Measurements from ENCODE around the gene IL3. TPM values are rescaled to one million over a fixed set of nuclear protein-coding genes. Genes with fewer than 3 reads are reported as not detected.

The IL3 gene
- total RNA-seq, 1 donor from 2014 or later, result not detected

DNA sequence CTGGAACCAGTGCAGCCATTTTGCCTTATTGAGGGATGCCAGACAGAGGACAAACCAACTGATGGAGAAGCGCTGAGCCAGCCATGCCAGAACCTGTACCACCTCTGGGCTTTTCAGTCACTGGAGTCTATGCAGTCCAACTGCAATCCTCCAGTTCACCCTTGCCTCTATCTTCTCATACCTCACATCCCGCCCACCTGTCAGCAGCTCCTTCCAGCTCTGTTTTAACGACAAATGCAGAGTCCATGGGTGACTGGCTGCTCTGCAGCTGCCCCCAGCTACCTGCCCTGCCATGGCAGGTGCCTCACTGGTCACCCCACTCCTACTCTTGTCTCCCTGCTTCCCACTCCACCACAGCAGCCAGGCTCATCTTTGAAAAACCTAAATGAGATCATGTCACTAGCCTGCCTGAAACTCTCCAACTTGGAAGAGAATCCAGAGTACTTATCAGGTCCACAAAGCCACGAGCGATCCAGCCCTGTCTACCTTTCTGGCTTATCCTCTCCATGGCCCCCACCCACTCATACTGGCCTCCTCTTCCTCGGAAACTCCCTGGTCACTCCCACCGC, 35.0 kb upstream of the IL3 start:
- Mint-ChIP-seq H3K36me3 (ENCODE audit: low read depth, unreplicated experiment) (no peaks in the 10 kb centered on the region), H3K4me3 (ENCODE audit: unreplicated experiment) (no peak overlapping the region), H3K4me1 (ENCODE audit: unreplicated experiment) (peaks cover 6% of the 10 kb centered on the region), H3K27me3 (ENCODE audit: unreplicated experiment) (peaks cover under 1% of the 10 kb centered on the region), H3K9me3 (ENCODE audit: unreplicated experiment) (no peaks in the 10 kb centered on the region), H3K27ac (ENCODE audit: unreplicated experiment) (no peak overlapping the region)
- TF ChIP-seq, protein P1, sequence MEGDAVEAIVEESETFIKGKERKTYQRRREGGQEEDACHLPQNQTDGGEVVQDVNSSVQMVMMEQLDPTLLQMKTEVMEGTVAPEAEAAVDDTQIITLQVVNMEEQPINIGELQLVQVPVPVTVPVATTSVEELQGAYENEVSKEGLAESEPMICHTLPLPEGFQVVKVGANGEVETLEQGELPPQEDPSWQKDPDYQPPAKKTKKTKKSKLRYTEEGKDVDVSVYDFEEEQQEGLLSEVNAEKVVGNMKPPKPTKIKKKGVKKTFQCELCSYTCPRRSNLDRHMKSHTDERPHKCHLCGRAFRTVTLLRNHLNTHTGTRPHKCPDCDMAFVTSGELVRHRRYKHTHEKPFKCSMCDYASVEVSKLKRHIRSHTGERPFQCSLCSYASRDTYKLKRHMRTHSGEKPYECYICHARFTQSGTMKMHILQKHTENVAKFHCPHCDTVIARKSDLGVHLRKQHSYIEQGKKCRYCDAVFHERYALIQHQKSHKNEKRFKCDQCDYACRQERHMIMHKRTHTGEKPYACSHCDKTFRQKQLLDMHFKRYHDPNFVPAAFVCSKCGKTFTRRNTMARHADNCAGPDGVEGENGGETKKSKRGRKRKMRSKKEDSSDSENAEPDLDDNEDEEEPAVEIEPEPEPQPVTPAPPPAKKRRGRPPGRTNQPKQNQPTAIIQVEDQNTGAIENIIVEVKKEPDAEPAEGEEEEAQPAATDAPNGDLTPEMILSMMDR (IDR thresholded peaks at IDR 0.05; ENCODE audit: unreplicated experiment), result no peak
- DNase-seq (ENCODE audit: low spot score), result no peak

DNA sequence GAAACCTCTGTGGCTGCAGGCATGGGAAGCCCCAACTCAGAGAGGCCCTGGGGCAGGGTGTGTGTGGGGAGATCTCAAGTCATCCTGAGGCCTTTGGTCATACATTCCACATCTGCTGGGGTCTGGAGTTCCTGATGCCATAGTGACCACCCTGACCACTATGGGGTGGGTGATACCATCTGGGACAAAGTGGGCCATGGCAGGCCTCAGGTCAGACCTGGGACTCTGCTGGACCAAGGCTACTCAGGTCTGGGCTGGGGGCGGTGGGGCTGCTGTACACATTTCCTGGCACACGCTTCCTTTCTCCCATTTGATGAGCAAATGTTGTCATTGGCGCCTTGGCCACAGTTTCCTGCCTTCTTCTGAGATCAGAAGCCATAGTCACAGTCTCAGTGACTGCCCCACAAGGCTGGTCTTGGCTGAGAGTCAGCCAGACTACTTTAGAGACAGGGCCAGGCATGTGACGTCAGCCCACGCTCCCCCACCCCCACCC, 33.9 kb upstream of the IL3 start:
- Mint-ChIP-seq H3K9me3 (ENCODE audit: unreplicated experiment) (no peaks in the 10 kb centered on the region), H3K36me3 (ENCODE audit: low read depth, unreplicated experiment) (no peaks in the 10 kb centered on the region), H3K4me1 (ENCODE audit: unreplicated experiment) (peaks cover 6% of the 10 kb centered on the region), H3K27ac (ENCODE audit: unreplicated experiment) (no peak overlapping the region), H3K4me3 (ENCODE audit: unreplicated experiment) (no peak overlapping the region), H3K27me3 (ENCODE audit: unreplicated experiment) (peaks cover 2% of the 10 kb centered on the region)
- DNase-seq (ENCODE audit: low spot score), result no peak
- TF ChIP-seq, protein P1 (IDR thresholded peaks at IDR 0.05; ENCODE audit: unreplicated experiment), result no peak

DNA sequence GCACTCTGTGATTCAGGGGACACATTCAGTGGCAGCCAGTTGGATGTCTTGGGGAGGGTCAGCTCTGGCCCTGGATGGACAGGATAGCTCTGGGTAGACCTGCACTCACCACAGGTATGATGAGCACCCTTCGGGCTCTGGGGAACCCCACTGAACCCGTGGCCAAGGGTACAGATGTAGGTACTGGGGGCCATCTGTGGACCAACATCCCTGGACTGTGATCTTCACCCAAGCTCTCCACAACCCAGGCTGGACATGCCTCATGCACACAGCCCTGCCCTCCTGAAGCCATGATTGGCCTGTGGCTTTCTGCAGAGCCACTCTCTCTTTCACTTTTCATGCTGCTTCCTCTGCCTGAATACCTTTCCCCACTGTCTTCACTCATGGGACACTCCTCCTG, 33.4 kb upstream of the IL3 start:
- H3K9me3 Mint-ChIP-seq (ENCODE audit: unreplicated experiment), result no peaks in the 10 kb centered on the region
- no peak overlapping the region for H3K4me3 Mint-ChIP-seq (ENCODE audit: unreplicated experiment)
- H3K27ac Mint-ChIP-seq (ENCODE audit: unreplicated experiment), result no peak overlapping the region
- H3K27me3 Mint-ChIP-seq (ENCODE audit: unreplicated experiment), result peaks cover 2% of the 10 kb centered on the region
- TF ChIP-seq, protein P1 (IDR thresholded peaks at IDR 0.05; ENCODE audit: unreplicated experiment), result no peak
- no peak for DNase-seq (ENCODE audit: low spot score)
- peaks cover 6% of the 10 kb centered on the region for H3K4me1 Mint-ChIP-seq (ENCODE audit: unreplicated experiment)
- no peaks in the 10 kb centered on the region for H3K36me3 Mint-ChIP-seq (ENCODE audit: low read depth, unreplicated experiment)

DNA sequence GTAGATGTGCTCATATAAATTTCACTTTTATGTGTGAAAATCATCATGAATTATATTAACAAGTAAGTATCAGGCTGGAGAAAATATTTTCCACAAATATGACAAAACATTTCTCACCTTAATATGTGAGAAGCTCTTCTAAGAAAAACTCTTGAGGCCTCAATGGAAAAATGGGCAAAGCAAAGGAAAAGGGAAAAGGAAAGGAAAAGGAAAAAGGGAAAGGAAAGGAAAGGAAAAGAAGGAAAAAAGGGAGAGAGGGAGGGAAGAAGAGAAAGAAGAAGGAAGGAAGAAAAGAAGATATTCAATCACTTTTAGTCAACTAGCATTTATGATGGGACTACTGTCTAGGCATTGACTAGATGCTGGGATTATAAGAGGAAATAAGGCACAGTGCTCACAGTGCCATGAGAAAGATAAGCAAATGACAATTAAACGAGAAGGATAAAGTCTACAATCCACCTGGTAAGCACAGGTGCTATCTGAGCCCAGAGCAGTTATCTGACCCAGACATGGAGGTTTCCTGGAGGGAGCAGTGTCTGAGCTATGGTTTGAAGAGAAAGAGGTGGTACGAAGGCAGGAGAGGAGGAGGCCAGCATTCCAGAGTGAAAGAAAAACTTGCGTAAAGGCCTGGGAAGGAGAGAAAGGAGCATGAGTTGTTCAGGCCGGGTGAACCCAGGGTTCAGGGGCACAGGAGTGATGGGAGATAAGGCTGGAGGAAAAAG, 30.7 kb upstream of the IL3 start:
- Mint-ChIP-seq H3K36me3 (ENCODE audit: low read depth, unreplicated experiment) (no peaks in the 10 kb centered on the region), H3K4me3 (ENCODE audit: unreplicated experiment) (no peak overlapping the region), H3K4me1 (ENCODE audit: unreplicated experiment) (peaks cover 6% of the 10 kb centered on the region), H3K27me3 (ENCODE audit: unreplicated experiment) (peaks cover 2% of the 10 kb centered on the region), H3K9me3 (ENCODE audit: unreplicated experiment) (no peaks in the 10 kb centered on the region), H3K27ac (ENCODE audit: unreplicated experiment) (no peak overlapping the region)
- TF ChIP-seq, protein P1 (IDR thresholded peaks at IDR 0.05; ENCODE audit: unreplicated experiment), result no peak
- no peak for DNase-seq (ENCODE audit: low spot score)

DNA sequence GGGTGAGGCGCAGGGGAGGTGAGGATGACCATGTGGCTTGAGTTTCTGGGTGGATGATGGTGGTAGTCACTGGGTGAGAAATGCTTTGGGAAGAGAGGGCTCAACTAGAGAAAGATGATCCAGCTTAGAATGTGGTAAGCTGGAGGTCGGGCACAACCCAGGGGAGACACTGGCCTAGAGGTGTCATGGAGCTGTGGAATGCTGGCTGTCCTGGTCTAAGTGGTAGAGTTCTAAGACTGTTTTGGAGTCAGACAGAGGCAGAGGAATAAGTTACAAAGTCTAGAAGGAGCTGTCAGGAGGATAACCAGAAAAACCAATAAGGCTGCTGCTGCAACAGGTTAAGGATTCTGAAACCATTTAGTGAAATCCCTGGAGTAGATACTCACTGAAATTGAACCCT, 29.8 kb upstream of the IL3 start:
- TF ChIP-seq, protein P1 (IDR thresholded peaks at IDR 0.05; ENCODE audit: unreplicated experiment), result no peak
- Mint-ChIP-seq H3K36me3 (ENCODE audit: low read depth, unreplicated experiment) (no peaks in the 10 kb centered on the region), H3K9me3 (ENCODE audit: unreplicated experiment) (no peaks in the 10 kb centered on the region), H3K4me1 (ENCODE audit: unreplicated experiment) (peaks cover 6% of the 10 kb centered on the region), H3K4me3 (ENCODE audit: unreplicated experiment) (no peak overlapping the region), H3K27me3 (ENCODE audit: unreplicated experiment) (peaks cover 2% of the 10 kb centered on the region), H3K27ac (ENCODE audit: unreplicated experiment) (no peak overlapping the region)
- no peak for DNase-seq (ENCODE audit: low spot score)
